ENCODE measurements around the gene LRRC37A3.
"Not testable (repeated sequence)": the region's sequence is repeated elsewhere in the genome, so short reads cannot be mapped to it uniquely, and the experiment has no call there.

The LRRC37A3 gene

DNA sequence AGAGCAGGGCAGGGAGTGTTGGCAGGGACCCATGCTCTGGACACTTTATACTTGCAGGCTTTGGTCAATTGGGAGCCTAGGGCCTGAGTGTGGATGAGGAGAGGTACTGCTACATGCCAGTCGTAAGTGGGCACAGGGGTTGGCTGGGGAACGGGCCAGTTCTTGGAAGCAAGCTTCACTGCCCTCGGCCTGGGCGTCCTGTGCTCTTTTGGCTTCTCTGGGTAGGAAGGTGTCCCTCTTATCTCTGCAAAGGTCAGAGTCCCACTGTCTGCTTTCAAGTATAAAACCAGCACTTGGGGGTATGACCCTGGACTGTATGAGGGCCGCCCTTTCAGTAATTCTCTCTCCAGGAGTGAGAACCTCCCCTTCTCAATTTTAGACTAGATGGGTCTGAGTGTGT lies 80.8 kb downstream of the LRRC37A3 start:
- not testable (repeated sequence) for H3K27ac ChIP-seq (ENCODE audit: low read length); H3K9me3 ChIP-seq (replicated peaks; ENCODE audit: insufficient read depth, low read length); H3K27me3 ChIP-seq (replicated peaks; ENCODE audit: insufficient read depth, low read length); H3K79me2 ChIP-seq (ENCODE audit: low read length); H3K4me1 ChIP-seq (ENCODE audit: low read length); H3K9me2 ChIP-seq (replicated peaks; ENCODE audit: insufficient read depth, low read length); H2AFZ ChIP-seq (ENCODE audit: low read length); H3K36me3 ChIP-seq (replicated peaks; ENCODE audit: insufficient read depth, low read length); H3K4me2 ChIP-seq (ENCODE audit: low read depth, low read length); H3F3A ChIP-seq (ENCODE audit: insufficient read depth, low read length); H4K20me1 ChIP-seq (ENCODE audit: insufficient read depth, low read length); H3K9ac ChIP-seq (ENCODE audit: low read length); H3K4me3 ChIP-seq (ENCODE audit: low read length); DNase-seq

DNA sequence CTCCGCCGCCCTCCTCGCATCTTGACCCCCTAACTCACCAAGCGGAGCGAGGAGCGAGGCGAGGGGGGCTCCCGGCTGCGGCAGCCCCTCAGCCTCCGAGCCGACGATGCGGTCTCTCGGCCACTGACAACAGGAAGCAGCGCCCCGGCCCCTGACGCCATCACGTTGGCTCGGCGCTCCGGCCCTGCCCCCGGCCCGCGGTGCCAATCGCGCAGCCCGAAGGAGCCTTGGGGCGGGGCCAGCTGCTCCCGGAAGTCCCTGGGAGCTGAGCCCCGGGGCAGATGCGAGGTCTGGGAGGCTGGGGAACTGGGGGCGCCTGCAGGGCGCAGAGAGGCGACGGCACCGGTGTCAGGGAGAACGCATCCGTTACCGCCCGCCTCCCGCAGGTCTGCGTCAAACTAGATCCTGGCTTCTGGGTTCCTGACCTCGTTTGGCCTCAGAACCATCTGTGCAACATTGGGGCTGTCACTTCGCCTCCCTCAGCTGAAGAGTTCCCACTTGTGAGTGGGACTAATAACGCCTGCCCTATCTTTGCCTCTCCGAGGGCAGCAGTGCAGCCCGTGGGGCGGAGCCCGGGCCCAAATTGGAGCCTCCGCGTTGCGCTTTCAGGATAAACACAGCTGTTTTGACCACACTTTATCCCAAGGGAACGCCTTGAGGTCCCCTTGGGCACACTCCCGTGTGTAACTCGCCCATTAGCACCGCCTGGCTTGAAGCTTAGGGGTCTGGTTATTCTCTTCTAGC lies 82.1 kb downstream of the LRRC37A3 start:
- peak overlapping the region; percentile 61; the same call in 1 of the 2 replicates for H3K27ac ChIP-seq (ENCODE audit: low read length)
- not testable (repeated sequence) for H3K9me3 ChIP-seq (replicated peaks; ENCODE audit: insufficient read depth, low read length); H3K27me3 ChIP-seq (replicated peaks; ENCODE audit: insufficient read depth, low read length); H3K36me3 ChIP-seq (replicated peaks; ENCODE audit: insufficient read depth, low read length); H3K79me2 ChIP-seq (ENCODE audit: low read length); H4K20me1 ChIP-seq (ENCODE audit: insufficient read depth, low read length); H3K4me1 ChIP-seq (ENCODE audit: low read length); H3K9me2 ChIP-seq (replicated peaks; ENCODE audit: insufficient read depth, low read length); H3F3A ChIP-seq (ENCODE audit: insufficient read depth, low read length)
- peak; percentile 86 for DNase-seq
- H3K4me3 ChIP-seq (ENCODE audit: low read length), result peak overlapping the region; percentile 59
- H3K9ac ChIP-seq (ENCODE audit: low read length), result peak overlapping the region; percentile 69; the same call in 1 of the 2 replicates
- H3K4me2 ChIP-seq (ENCODE audit: low read depth, low read length), result peak overlapping the region; percentile 63; the same call in 1 of the 2 replicates
- peak overlapping the region; percentile 61; the same call in 1 of the 2 replicates for H2AFZ ChIP-seq (ENCODE audit: low read length)

- H3F3A ChIP-seq (ENCODE audit: insufficient read depth, low read length); H3K27ac ChIP-seq (ENCODE audit: low read length); H3K27me3 ChIP-seq (replicated peaks; ENCODE audit: insufficient read depth, low read length); H4K20me1 ChIP-seq (ENCODE audit: insufficient read depth, low read length); H3K36me3 ChIP-seq (replicated peaks; ENCODE audit: insufficient read depth, low read length); H3K9me3 ChIP-seq (replicated peaks; ENCODE audit: insufficient read depth, low read length); H3K4me1 ChIP-seq (ENCODE audit: low read length); H3K9me2 ChIP-seq (replicated peaks; ENCODE audit: insufficient read depth, low read length); H3K79me2 ChIP-seq (ENCODE audit: low read length): not testable (repeated sequence)
- H3K4me2 ChIP-seq (ENCODE audit: low read depth, low read length), result peak overlapping the region; percentile 72
- 0 out of 2 replicates have a peak overlapping the region, but pooled peaks have one; percentile 27 for H2AFZ ChIP-seq (ENCODE audit: low read length)
- peak overlapping the region; percentile 59 for H3K4me3 ChIP-seq (ENCODE audit: low read length)
- DNase-seq, result peak; percentile 6
- peak overlapping the region; percentile 69; the same call in 1 of the 2 replicates for H3K9ac ChIP-seq (ENCODE audit: low read length)
These were observed 82.7 kb downstream of the LRRC37A3 start for GRCh38 chr17:64836623-64837017.

- H3K79me2 ChIP-seq (ENCODE audit: low read length); H3K9ac ChIP-seq (ENCODE audit: low read length); H4K20me1 ChIP-seq (ENCODE audit: insufficient read depth, low read length); H3K27ac ChIP-seq (ENCODE audit: low read length); DNase-seq; H3K27me3 ChIP-seq (replicated peaks; ENCODE audit: insufficient read depth, low read length); H3K4me2 ChIP-seq (ENCODE audit: low read depth, low read length); H3K36me3 ChIP-seq (replicated peaks; ENCODE audit: insufficient read depth, low read length); H3K4me3 ChIP-seq (ENCODE audit: low read length); H3K9me3 ChIP-seq (replicated peaks; ENCODE audit: insufficient read depth, low read length); H3F3A ChIP-seq (ENCODE audit: insufficient read depth, low read length); H3K9me2 ChIP-seq (replicated peaks; ENCODE audit: insufficient read depth, low read length); H3K4me1 ChIP-seq (ENCODE audit: low read length); H2AFZ ChIP-seq (ENCODE audit: low read length): not testable (repeated sequence)
These were observed 85.2 kb downstream of the LRRC37A3 start for GRCh38 chr17:64834060-64834459.

GRCh38 chr17:64830631-64831040 lies 88.6 kb downstream of the LRRC37A3 start:
- H3K4me1 ChIP-seq (ENCODE audit: low read length); H3K36me3 ChIP-seq (replicated peaks; ENCODE audit: insufficient read depth, low read length); H3K79me2 ChIP-seq (ENCODE audit: low read length); H3F3A ChIP-seq (ENCODE audit: insufficient read depth, low read length); H3K4me3 ChIP-seq (ENCODE audit: low read length); H4K20me1 ChIP-seq (ENCODE audit: insufficient read depth, low read length); H3K27ac ChIP-seq (ENCODE audit: low read length); H3K27me3 ChIP-seq (replicated peaks; ENCODE audit: insufficient read depth, low read length); H3K4me2 ChIP-seq (ENCODE audit: low read depth, low read length); H3K9ac ChIP-seq (ENCODE audit: low read length); H3K9me3 ChIP-seq (replicated peaks; ENCODE audit: insufficient read depth, low read length); DNase-seq; H2AFZ ChIP-seq (ENCODE audit: low read length); H3K9me2 ChIP-seq (replicated peaks; ENCODE audit: insufficient read depth, low read length): not testable (repeated sequence)

GRCh38 chr17:64829824-64830630 lies 89.3 kb downstream of the LRRC37A3 start:
- not testable (repeated sequence) for H3K27me3 ChIP-seq (replicated peaks; ENCODE audit: insufficient read depth, low read length); H3K4me1 ChIP-seq (ENCODE audit: low read length); H3K9ac ChIP-seq (ENCODE audit: low read length); DNase-seq; H3K79me2 ChIP-seq (ENCODE audit: low read length); H3K4me3 ChIP-seq (ENCODE audit: low read length); H4K20me1 ChIP-seq (ENCODE audit: insufficient read depth, low read length); H3K36me3 ChIP-seq (replicated peaks; ENCODE audit: insufficient read depth, low read length); H3K4me2 ChIP-seq (ENCODE audit: low read depth, low read length); H3K9me2 ChIP-seq (replicated peaks; ENCODE audit: insufficient read depth, low read length); H3F3A ChIP-seq (ENCODE audit: insufficient read depth, low read length); H2AFZ ChIP-seq (ENCODE audit: low read length); H3K27ac ChIP-seq (ENCODE audit: low read length); H3K9me3 ChIP-seq (replicated peaks; ENCODE audit: insufficient read depth, low read length)

DNA sequence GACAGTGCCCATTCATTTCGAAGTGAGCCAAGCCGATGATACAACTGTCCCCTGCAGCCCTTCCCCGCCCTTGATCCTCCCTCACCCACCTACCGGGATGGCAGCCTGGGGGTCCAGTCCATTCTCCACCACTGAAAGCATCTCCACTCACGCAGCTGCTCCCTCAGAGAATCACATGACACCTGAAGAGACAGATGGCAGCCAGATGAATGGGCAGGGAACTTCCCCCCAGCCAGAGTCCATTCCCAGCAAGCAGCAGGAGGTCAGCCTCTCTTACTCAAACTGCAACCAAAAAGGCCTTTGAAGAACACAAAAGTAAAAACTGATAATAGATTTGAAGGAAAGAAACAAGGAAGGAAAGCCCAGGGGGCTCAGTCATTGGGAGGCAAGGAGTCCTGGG lies 90.2 kb downstream of the LRRC37A3 start:
- H3K4me2 ChIP-seq (ENCODE audit: low read depth, low read length), result not testable (repeated sequence)

DNA sequence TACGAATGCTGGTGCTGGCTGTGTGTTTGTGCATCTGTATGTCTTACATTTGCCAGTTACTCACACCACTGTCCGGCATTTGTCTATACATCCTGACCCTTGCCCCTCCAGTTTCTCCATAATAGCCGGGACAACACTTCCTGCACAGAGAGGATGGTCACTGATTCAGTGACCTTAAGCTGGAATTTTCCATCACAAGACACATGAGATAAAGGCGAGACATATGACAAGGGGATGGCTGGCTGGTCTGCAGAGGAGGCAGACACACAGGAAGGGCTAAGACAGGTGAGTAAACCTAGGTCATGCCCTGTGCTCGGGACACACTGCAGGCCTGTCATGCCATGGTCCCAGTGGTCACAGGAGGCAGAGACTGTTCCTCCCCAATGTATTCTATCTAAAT lies 100.4 kb downstream of the LRRC37A3 start:
- DNase-seq; H4K20me1 ChIP-seq (ENCODE audit: insufficient read depth, low read length); H3F3A ChIP-seq (ENCODE audit: insufficient read depth, low read length); H3K36me3 ChIP-seq (replicated peaks; ENCODE audit: insufficient read depth, low read length); H3K27me3 ChIP-seq (replicated peaks; ENCODE audit: insufficient read depth, low read length); H3K9me3 ChIP-seq (replicated peaks; ENCODE audit: insufficient read depth, low read length); H3K9ac ChIP-seq (ENCODE audit: low read length); H3K4me2 ChIP-seq (ENCODE audit: low read depth, low read length); H3K9me2 ChIP-seq (replicated peaks; ENCODE audit: insufficient read depth, low read length); H3K79me2 ChIP-seq (ENCODE audit: low read length); H3K27ac ChIP-seq (ENCODE audit: low read length); H3K4me1 ChIP-seq (ENCODE audit: low read length); H3K4me3 ChIP-seq (ENCODE audit: low read length); H2AFZ ChIP-seq (ENCODE audit: low read length): not testable (repeated sequence)

More for the DNA sequence above, 90.2 kb downstream of the LRRC37A3 start:
- not testable (repeated sequence) for H3K27ac ChIP-seq (ENCODE audit: low read length); H3K4me3 ChIP-seq (ENCODE audit: low read length); H3K9ac ChIP-seq (ENCODE audit: low read length); H3F3A ChIP-seq (ENCODE audit: insufficient read depth, low read length); H3K4me1 ChIP-seq (ENCODE audit: low read length); H2AFZ ChIP-seq (ENCODE audit: low read length); H3K9me3 ChIP-seq (replicated peaks; ENCODE audit: insufficient read depth, low read length); H3K27me3 ChIP-seq (replicated peaks; ENCODE audit: insufficient read depth, low read length); H3K9me2 ChIP-seq (replicated peaks; ENCODE audit: insufficient read depth, low read length); H4K20me1 ChIP-seq (ENCODE audit: insufficient read depth, low read length); DNase-seq; H3K79me2 ChIP-seq (ENCODE audit: low read length); H3K36me3 ChIP-seq (replicated peaks; ENCODE audit: insufficient read depth, low read length)

All from MM.1S (cell line).